HG03139 (cell line): ENCODE results near the gene SEC11A.

Source experiments
- ATAC-seq: cut with Tn5 transposase; IDR thresholded peaks from one replicate; pipeline ENCODE4 v1.9.1; 2021; ENCODE audit not compliant: unreplicated experiment

The SEC11A gene

GRCh38 chr15:84685304-84685703, 30.6 kb downstream of the SEC11A start:
- ATAC-seq, result no peak

- ATAC-seq, result no peak
Observed at GRCh38 chr15:84684092-84684491, 31.8 kb downstream of the SEC11A start.

- no peak for ATAC-seq
Observed at GRCh38 chr15:84681831-84682230, 34.1 kb downstream of the SEC11A start.

GRCh38 chr15:84671211-84671610, 44.7 kb downstream of the SEC11A start:
- no peak for ATAC-seq

GRCh38 chr15:84669726-84670125, 46.2 kb downstream of the SEC11A start:
- no peak for ATAC-seq

GRCh38 chr15:84668221-84668982, 47.5 kb downstream of the SEC11A start:
- no peak for ATAC-seq

GRCh38 chr15:84666373-84666772, 49.6 kb downstream of the SEC11A start:
- no peak for ATAC-seq

GRCh38 chr15:84661001-84661400, 54.9 kb downstream of the SEC11A start:
- ATAC-seq, result no peak

- ATAC-seq, result no peak
Observed at GRCh38 chr15:84659904-84660781, 55.8 kb downstream of the SEC11A start.

- no peak for ATAC-seq
Observed at GRCh38 chr15:84658788-84659411, 57.0 kb downstream of the SEC11A start.

- peak; percentile 47 for ATAC-seq
Observed at GRCh38 chr15:84658080-84658787, 57.7 kb downstream of the SEC11A start, which contains the start of gene NMB. TSS of gene NMB (minus strand) at chr15:84658199. CDS start at chr15:84658152, 47 bp downstream.

- ATAC-seq, result no peak
Observed at GRCh38 chr15:84657748-84658079, 58.2 kb downstream of the SEC11A start.

GRCh38 chr15:84656972-84657371, 59.0 kb downstream of the SEC11A start:
- no peak for ATAC-seq

GRCh38 chr15:84654689-84655453, 61.1 kb downstream of the SEC11A start:
- peak; percentile 30 for ATAC-seq

GRCh38 chr15:84653910-84654688, 61.8 kb downstream of the SEC11A start, which contains the start of gene WDR73:
TSS of gene WDR73 (minus strand) at chr15:84654283. CDS start at chr15:84654274, 9 bp downstream.
- ATAC-seq, result peak; percentile 78

- ATAC-seq, result no peak
Observed at GRCh38 chr15:84653584-84653909, 62.4 kb downstream of the SEC11A start.

- ATAC-seq, result no peak
Observed at GRCh38 chr15:84649706-84650105, 66.2 kb downstream of the SEC11A start.

GRCh38 chr15:84648539-84648938, 67.4 kb downstream of the SEC11A start:
- no peak for ATAC-seq

GRCh38 chr15:84647726-84648125, 68.2 kb downstream of the SEC11A start:
- ATAC-seq, result no peak

- no peak for ATAC-seq
Observed at GRCh38 chr15:84645997-84646396, 69.9 kb downstream of the SEC11A start.
